GM21526 (cell line): ENCODE data around the gene PPM1A.

ENCODE experiments used
- ATAC-seq: cut with Tn5 transposase; IDR thresholded peaks from one replicate; pipeline ENCODE4 v1.9.1; 2021; ENCODE audit warnings: moderate library complexity; ENCODE audit not compliant: unreplicated experiment, low FRiP score

Gene PPM1A

DNA sequence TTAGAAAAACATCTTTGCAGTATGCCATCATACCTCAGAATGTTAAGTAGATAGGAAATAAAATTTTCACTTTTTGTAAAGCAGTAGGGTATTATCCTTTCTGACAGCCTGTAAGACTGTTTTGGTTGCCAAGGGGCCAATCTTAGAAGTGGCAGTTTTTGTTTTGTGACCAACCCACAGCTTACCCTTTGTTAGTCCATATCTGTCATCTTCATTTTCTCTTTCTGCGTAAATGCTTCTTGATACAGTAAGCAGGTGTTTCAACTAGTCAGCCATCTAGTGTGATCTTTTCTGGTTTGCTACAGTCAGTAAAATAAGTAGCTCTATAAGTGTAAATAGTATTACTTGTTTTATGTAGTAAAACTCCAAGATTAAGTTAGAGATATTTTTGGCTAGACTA lies 8.8 kb downstream of the PPM1A start:
- ATAC-seq: no peak

DNA sequence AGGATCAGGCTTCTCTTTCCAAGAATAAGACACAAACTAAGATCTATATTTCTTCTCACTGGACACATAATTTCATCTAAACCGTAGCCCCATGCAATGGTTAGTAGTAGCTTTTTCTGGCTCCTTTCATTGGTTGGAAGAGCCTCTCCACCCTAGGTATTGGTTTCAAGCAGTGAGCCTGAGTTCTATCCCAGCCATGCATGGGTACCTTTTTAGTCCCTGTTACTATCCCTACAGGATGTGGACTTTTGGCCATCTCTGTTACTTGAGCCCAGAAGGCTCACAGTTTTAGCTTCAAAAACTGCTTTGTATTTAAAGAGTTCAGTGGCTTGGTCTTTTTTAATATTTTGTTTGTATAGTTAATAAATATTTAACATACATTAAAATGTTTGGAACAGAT lies 16.1 kb downstream of the PPM1A start:
- no peak for ATAC-seq

DNA sequence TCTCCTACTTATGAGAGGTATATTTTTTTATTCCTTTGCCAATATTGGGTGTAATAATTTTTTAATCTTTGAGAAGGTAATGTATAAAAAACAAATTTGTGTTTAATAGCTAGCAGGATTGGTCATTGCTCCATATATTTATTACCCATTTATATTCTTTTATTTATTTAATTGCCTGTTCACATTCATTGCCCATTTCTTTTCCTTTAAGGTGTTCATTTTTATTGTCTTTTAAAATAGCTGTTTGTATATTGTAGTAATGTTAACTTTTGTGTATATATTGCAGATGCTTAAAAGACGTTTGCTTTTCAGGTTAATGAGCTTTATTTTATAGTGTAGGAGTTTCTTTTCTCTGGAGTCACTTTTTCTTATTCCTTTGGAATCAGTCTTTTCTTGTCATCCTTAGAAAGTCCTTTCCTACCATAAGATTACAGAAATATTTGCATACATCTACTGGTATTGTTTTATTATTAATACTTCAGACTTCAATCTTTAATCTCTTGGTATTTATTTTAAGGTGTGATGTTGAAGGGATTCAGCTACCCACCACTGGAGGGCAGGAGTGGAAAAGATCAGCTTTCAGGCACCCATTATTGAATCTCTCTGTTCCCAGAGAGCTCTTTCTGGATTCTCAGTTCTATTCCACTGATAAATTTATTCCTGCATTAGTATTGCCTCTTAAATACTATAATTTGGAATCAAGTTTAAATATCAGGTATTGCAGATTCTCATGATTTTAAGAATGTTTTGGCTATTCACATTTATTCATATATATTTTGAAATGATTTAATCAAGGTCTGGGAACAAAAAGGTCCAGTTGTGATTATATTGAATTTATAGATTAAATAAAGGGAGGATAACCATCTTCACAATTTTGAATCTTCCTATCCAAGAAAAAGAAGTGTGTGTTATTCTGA lies 17.3 kb downstream of the PPM1A start:
- ATAC-seq: no peak

DNA sequence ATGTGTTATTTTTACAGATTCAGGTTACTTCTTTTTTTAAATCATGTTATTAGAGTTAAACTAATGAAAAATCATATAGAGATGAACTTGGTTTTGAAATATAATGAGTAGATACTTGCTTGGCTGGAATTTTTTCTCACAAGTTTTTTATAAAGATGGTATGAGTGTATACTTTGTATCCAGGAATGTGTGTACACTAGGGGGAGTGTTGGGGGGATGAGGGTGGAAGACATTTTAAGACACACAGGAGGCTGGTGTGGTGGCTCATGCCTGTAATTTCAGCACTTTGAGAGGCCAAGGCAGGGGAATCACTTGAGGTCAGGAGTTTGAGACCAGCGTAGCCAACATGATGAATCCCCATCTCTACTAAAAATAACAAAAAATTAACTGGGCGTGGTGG lies 23.2 kb downstream of the PPM1A start:
- ATAC-seq: no peak

DNA sequence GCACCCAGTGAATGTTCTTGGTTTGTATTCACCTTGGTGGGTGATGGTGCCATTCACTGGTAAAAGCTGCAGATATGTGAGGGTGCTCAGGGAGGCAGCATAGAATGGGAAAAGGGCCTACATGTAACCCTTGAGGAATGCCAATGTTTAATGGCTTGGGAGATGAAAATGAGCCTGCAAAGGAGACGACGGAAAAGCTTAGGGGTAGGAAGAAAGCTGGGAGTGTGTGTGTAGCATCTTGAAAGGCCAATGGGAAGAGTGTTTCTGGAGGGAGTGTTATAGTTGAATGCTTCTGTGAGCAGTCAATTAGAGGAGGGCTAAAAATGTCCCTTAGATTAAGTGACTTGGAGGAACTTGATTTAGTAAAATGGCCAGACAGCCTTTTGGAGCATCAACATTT lies 24.9 kb downstream of the PPM1A start:
- no peak for ATAC-seq

DNA sequence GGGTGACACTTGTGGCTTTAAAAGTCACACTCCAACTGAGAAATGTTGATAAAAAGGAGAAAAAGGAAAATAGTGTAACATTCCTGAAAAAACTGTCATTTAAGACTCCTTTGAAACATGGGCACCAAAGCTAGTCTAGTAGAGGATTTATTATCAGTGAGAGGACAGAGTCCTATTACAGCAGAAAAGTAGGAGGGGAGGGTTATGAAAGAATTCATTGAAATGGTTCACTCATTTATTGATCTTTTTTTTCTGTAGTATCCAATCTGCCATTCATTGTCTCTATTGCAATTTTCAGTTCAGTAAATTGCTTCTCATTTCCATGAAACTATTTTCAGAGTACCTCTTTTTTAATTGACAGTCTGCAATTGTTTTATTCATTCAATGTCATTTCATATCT lies 25.4 kb downstream of the PPM1A start:
- ATAC-seq: no peak

DNA sequence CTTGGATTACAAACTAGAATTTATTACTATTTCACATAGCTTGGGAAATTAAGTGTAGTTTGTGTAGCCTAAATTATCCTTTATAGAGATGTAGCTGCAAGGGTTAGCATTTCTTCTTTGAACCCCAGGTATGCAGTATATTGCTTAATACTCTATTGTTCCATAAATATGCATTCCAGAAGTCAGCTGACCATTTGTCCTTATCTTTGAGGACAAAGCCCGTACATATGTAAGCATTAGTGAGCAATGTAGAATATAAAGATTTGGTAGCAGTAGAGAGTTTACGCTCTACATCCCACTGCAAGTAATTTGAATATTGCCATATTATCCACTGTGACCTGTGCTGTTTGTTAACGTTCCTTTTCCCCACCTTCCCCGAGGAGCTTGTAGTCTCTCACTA lies 26.9 kb downstream of the PPM1A start:
- ATAC-seq: no peak

DNA sequence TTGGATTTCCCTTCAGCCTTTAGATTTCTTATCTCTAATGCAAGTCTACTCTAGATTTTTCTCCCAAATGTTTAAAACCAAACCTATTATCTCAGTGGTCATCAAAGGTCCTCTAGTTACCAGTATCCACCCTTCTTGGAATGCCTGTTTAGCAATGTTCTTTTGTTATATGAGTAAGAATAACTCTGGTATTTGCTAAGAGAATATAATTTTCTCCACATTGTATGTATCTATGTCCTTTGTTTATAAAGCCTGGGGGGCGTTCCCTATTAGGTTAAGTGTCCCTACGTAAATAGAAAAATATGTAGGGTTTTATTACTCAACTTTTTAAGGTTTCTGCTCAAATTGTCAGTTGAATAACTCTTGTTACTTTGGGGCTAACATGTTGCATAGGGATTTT lies 27.3 kb downstream of the PPM1A start:
- no peak for ATAC-seq

DNA sequence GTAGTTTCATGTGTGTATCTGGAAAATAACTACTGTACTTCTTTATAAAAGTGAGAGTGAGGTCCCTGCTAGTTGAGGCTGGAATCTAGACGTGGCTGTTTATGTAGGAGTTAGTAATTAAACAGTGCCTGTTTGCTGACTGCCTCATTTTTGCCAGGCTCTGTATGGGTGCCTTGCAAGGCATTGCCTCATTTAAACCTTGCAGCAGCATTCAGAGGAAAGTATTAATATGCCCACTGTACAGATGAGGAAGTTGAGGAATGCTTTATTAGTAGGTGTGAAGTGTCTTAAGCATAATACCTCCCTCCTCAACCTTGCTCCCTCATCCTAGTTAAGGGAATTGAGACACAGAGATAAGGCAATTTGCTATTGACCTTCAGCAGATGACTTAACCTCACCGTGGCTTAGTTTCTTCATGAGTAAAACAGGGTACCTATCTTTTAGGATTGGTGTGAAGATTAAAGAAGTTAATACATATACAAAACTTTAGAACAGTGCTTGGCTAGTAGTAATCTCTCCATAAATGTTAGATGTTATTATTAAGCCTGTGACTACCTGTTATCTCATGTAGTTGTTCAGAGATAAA lies 28.7 kb downstream of the PPM1A start:
- no peak for ATAC-seq

DNA sequence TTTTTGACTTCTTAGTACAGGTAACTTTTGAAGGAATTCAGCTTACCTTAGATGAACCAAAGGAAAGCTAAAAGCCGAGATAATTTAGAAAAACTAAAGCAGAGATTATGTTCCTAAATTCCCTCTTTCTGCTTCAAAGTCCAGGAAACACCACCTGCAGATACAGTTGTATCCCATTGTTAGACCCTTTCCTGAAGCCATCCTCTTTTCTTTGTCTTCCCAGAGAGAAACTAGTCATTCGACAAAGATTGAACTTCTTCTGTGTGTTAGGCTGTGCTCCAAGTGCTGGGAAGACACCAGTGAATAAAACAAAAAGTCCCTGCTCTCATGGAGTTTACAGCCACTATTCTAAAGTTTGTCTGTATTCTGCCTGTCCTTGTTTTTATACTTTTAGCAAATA lies 29.3 kb downstream of the PPM1A start:
- ATAC-seq: no peak

DNA sequence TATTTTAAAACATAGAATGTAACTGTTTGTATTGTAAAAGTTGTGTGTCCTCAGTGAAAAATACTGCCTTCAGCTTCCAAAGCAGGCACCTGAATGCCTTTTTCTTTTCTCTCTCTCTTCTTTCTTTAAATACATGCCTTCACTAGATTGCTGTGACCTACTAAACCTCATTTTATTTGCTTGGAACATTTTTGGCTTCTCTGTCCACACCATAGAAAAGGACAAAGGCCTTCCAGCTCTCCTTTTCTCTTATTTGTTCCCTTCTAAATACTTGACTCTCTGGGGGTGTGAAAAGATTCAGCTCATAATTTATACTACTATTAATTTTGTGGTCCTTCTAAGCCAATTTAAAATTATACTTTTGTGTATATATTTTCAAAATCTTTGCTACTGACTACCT lies 38.4 kb downstream of the PPM1A start:
- no peak for ATAC-seq

DNA sequence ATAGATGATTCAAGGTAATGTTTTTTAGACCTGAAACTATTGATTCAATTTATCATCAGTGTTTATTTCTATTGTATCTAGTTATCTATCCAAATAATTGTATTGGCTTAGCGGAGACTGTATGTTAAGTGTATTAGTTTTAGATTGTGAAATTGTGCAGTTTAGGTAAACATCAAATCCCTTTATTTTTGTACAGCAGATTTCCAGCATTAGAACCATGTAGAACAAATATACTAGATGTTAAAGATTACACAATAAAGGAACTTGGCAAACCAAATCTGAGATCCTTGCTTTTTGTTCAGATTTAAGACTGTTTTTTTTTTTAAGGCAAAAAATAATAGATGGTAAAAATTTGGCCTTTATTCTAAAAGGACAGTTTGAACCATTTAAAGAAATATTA lies 39.3 kb downstream of the PPM1A start:
- no peak for ATAC-seq

DNA sequence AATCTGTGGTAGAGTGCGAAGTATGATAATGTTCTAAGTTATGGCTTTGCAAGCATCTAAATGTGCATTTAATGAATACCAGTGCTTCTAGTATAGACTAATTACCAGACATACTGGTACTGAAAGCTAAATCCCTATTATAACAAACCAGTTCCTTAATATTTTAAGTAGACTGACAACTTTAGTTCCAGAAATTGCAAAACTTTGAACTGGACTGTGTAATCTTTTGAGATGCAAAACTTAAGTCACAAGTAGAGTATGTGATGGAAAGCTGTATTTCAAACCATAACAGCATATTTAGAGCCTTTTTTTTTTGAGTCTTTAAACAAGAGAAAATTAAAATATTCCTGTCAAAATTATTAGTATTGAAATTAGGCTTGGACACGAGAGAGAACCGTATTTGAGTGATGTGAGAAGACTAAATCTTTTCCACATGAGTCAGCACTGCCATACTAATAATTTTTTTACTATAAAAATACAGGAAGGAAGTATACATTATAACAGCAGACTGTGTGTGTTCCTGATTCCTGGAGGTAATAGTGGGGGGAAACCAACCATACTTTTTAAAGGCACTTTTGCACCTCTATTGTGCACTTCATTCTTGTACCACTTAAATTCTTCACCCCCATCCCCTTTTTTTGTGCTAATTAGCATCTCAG lies 45.5 kb downstream of the PPM1A start:
- no peak for ATAC-seq

DNA sequence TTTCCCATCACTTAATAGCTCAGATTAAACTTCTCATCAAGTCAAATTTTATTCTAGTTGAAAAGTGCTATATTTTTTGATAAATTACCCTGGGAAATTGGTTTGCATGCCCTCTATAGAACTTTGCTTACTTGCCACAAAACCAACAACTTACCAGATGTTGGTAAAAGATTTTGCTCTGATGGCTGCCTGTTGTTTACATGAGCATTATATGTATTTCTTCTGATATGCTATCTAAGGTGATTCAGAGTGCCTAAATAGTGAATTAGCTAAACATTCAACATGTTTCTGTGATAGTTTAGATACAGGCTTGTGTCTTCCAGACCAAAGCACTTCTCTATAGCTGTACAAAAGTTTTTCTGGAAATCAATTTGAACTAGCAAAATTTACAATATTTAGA lies 51.0 kb downstream of the PPM1A start:
- ATAC-seq: no peak

DNA sequence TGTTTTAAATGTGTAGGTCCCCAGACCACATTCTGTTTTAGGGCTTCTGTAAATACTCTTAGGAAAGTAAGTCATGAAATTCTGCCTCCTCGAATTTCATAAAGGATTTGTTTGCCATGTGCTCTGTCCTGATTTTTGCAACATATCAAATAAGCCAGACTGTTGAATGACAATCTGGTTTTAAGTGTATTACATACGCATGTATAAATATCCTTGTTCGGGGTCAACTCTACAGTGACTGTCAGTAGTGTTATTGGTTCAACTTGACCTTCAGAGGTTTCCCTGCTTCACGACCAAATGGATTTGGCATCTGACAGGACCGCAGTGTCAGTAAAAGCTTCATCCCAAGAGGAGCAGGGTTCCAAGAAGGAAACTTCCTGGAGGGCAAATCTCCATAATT lies 52.7 kb downstream of the PPM1A start:
- no peak for ATAC-seq

DNA sequence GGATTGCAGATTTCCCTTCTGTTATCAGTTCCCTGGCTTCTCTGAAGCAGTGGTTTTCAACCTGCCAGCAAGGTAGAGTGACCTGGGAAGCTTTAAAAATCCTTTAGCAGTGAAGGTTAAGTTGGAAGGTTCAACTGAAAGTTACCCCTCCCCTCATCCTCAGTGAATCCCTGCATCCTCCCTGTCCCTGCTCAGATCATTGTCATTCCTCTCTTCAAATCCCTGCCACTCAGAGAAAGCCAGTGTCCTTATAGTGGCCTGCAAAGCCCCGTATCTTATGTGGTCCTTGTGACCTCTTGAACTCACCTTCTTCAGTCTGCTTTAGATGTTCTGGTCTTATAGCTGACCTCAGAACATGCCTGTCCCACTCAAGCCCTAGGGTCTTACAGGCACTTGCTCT lies 53.6 kb downstream of the PPM1A start:
- ATAC-seq: no peak

DNA sequence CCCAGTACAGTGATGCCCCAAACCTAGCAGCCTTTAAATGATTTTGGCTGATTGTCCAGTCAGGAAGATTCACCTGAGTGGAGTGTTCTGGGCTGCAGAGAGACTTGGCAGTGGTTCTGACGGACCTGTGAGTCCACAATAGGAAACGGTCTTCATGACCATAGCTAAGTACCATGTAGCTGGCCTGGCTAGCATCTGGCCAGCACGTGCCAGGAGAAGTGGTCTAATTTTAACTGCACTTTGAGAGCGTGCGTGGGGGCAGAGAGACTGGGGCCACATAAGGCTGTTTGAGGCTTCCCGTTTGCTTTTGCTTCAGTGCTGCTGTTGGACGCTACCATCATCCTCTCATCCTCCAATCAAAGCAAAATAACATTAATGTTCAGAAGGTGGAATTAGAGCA lies 54.7 kb downstream of the PPM1A start:
- no peak for ATAC-seq

DNA sequence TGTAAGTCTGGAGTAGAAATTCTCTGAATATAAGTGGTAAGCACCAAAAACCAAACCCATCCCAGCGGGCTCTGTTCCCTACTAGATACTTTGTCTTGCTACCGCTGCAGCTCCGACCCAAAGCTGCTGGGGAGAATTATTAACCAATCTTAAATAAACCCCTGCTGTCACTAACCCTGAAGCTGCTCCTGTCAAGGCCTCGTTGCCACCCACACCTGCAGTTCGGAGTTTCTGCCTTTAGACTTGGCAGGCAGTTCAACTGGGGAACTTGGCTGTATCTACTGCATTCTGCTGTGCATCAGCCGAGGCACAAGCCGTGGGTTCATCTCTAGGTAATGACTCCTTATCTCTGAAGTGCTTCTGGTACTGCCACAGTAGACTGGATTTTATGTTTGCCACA lies 55.5 kb downstream of the PPM1A start:
- no peak for ATAC-seq

DNA sequence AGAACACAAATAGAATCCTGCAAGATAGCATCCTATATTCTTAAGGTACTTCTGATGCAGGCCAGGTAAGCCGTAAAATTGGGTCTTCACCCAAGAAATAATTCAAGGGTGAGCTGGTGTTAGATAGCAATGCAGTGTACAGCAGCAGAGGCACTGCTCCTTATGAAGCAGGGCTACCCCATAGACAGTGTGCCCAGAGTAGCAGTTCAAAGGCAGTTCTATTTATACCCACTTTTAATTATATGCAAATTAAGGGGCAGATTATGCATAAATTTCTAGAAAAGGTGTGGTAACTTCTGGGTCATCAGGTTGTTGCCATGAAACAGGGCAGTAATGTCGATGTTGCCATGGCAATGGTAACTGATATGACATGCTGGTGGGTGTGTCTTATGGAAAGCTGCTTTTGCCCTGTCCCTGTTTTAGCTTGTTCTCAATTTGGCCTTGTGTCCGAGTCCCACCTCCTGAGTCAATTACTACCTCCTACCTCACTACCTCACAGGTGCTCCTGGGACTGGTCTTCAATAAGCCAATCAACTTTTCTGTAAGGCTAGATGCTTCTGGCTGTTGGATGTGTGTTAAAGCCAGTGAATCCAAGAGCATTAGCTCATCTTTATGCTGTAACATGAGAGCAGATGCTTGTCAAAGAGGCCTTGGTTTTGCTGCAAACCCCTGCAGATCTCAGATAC lies 61.0 kb downstream of the PPM1A start:
- ATAC-seq: no peak

DNA sequence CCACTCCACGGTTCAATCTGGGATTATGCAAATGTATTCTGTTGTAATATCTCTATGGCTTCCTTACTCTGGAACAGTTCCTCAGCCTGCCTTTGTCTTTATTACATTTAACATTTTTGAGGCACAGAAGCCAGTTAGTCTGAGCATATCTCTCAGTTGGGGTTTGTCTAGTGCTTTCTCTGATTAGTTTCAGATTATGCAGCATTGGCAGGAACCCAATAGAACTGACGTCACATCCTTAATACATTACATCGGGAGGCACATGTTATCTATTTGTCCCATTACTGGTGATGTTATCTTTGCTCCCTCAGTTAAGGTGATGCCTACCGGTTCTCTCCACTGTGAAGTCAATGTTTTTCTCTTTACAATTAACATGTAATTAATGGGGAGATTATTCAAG lies 62.4 kb downstream of the PPM1A start:
- ATAC-seq: no peak

DNA sequence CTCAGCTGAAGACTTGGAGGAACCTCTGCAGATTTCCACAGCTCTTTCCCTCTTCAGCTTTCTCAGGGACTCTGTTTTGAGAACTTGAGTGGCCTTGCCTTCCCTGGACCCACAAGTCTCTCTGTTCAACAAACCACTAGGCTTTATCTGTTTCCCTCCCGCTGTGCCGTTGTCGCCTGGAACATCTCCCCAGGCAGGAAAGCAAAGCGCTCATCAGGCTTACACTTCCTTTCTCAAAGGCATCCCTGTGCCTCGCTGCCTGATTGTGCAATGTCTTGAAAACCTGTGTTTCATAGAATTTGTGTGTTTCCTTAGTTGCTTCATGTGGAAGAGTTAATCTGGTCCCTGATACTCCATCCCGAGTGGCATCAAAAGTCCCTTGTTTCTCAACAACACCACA lies 64.1 kb downstream of the PPM1A start:
- no peak for ATAC-seq
